Stimulated activated memory B cell treated with anti-CD40 and anti-IgM and Interleukin-4, amounts not matched to agents 10 μg/mL and 1 μg/mL and 100 μg/mL, for 72 hours (primary cell): ENCODE results near the gene DNAH2.

Experiments used
- ATAC-seq: fragments of 150-1000 bp; cut with Tn5 transposase; 2 replicates; pipeline ENCODE4 v1.10.0; 2021
- H3K27ac Mint-ChIP-seq: one replicate; pipeline ENCODE4 v1.8.0; 2022; ENCODE audit warnings: mild to moderate bottlenecking, mixed read lengths
- H3K27me3 Mint-ChIP-seq: one replicate; pipeline ENCODE4 v1.8.0; 2022; ENCODE audit warnings: mixed read lengths
- H3K36me3 Mint-ChIP-seq: one replicate; pipeline ENCODE4 v1.8.0; 2022; ENCODE audit warnings: mixed read lengths
- H3K4me1 Mint-ChIP-seq: one replicate; pipeline ENCODE4 v1.8.0; 2022; ENCODE audit warnings: mixed read lengths
- H3K4me3 Mint-ChIP-seq: one replicate; pipeline ENCODE4 v1.8.0; 2022; ENCODE audit warnings: mild to moderate bottlenecking, moderate library complexity, mixed read lengths
- H3K9me3 Mint-ChIP-seq: one replicate; pipeline ENCODE4 v1.8.0; 2022; ENCODE audit warnings: mixed read lengths

DNAH2 gene

DNA sequence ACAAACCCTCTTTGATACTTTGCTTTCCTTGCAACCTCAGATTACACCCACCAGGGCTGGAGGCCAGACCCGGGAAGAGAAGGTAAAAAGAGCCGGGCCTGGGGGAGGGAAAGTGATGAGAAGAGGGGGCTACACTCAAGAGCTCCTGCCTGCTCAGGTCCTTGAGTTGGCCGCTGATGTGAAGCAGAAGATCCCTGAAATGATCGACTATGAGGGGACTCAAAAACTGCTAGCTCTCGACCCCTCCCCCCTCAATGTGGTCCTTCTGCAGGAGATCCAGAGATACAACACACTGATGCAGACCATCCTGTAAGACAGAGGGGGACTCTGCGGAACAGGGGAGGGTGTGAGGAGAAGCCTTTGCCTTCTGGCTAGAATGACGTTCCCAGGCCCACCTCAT is 113.7 kb downstream of the DNAH2 start:
- no peak overlapping the region for H3K27ac Mint-ChIP-seq
- H3K4me3 Mint-ChIP-seq: no peak overlapping the region
- no peaks in the 10 kb centered on the region for H3K36me3 Mint-ChIP-seq
- H3K4me1 Mint-ChIP-seq: peaks cover 16% of the 10 kb centered on the region
- peaks cover 27% of the 10 kb centered on the region for H3K27me3 Mint-ChIP-seq
- H3K9me3 Mint-ChIP-seq: no peaks in the 10 kb centered on the region
- ATAC-seq: no peak

DNA sequence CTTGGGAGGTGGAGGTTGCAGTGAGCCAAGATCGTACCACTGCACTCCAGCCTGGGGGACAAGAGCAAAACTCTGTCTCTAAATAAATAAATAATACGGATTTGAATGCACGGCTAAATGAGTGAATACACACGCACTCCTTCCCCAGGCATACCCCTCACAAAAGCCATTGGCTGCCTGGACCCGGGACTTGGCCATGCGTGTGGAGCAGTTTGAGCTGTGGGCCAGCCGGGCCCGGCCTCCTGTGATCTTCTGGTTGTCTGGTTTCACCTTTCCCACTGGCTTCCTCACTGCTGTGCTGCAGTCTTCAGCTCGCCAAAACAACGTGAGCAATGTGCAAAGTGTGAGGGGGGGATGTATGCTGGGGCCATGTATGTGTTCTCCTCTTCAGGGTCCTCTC is 114.9 kb downstream of the DNAH2 start:
- Mint-ChIP-seq H3K4me1 (peaks cover 28% of the 10 kb centered on the region), H3K9me3 (no peaks in the 10 kb centered on the region), H3K36me3 (no peaks in the 10 kb centered on the region), H3K4me3 (no peak overlapping the region), H3K27me3 (peaks cover 27% of the 10 kb centered on the region), H3K27ac (no peak overlapping the region)
- ATAC-seq: no peak

DNA sequence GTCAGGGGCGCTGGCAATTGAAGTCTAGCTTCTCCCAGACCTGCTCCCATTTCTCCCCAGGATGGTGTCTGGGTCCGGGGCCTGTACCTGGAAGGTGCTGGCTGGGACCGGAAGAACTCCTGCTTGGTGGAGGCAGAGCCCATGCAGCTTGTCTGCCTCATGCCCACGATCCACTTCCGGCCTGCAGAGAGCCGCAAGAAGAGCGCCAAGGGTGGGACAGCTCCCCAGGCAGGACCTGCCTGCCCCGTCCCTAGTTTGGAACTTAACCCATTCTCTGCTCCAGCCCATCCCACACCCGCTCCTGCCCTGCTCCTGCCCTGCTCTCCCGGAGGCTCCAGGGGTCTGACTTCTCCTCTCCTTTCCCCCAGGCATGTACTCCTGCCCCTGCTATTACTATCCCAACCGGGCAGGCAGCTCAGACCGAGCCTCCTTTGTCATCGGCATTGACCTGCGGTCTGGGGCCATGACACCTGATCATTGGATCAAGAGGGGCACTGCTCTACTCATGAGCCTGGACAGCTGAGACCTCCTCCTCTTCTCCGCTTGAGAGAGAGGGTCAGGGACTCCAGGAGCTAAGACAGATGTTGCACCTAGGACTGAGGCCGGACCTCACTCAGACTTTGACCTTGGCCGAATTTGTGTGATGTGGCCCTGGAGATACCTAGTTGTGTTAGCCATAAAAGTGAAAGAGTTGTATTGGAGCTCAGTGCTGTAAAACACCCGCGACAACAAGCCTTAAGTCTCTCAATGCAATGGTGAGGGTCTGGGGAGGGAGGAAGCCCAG is 115.7 kb downstream of the DNAH2 start:
- no peak for ATAC-seq
- peak overlapping the region; percentile 85 for H3K27ac Mint-ChIP-seq
- H3K9me3 Mint-ChIP-seq: no peaks in the 10 kb centered on the region
- peak overlapping the region; percentile 88 for H3K4me3 Mint-ChIP-seq
- peaks cover 32% of the 10 kb centered on the region for H3K4me1 Mint-ChIP-seq
- peaks cover 27% of the 10 kb centered on the region for H3K27me3 Mint-ChIP-seq
- H3K36me3 Mint-ChIP-seq: no peaks in the 10 kb centered on the region

DNA sequence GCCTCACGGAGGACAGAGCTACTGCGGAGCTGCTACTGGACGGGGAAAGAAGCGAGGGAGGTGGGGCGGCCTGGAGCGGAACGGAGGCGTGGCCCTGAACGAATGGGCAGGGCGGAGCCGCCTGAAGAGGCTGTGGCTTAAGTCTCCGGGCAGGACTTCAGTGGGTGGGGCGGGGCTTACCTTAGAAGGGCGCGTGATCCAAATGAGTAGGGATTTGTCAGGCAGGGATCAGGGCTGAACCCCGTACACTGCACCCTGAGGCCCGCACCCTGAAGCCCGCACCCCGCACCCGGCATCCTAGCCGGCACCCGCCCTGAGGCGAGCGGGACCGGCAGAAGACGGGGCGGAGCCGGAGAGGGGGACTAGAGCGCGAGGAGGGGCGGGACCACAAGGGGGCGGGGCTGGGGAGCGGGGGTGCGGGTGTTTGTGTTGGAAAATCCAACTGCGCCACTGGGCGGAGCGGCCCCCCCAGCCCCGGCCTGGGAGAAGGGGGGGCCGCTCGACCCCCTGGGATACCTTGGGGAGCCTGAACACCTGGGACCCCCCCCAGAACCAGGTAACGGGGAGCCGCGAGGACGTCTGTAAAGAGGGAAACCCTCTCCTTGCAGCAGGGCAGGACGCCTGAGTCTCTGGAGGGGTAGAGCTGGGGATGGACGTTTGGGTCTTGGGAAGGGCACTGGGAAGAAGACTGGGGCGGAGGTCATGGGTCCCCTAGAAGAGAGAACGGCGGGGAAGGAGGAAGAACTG is 116.4 kb downstream of the DNAH2 start, which contains the start of gene KDM6B:
KDM6B (plus strand) TSS at position 423 of the 747 bp plus-strand sequence. CDS start 11,338 bp downstream, outside the sequence.
- Mint-ChIP-seq H3K27ac (peak within 1 kb of the TSS; percentile 85), H3K4me1 (peaks cover 40% of the 10 kb centered on the region), H3K36me3 (no peaks in the 10 kb centered on the region), H3K4me3 (peak within 1 kb of the TSS; percentile 88), H3K27me3 (peaks cover 27% of the 10 kb centered on the region), H3K9me3 (no peaks in the 10 kb centered on the region)
- ATAC-seq: peak; percentile 82

DNA sequence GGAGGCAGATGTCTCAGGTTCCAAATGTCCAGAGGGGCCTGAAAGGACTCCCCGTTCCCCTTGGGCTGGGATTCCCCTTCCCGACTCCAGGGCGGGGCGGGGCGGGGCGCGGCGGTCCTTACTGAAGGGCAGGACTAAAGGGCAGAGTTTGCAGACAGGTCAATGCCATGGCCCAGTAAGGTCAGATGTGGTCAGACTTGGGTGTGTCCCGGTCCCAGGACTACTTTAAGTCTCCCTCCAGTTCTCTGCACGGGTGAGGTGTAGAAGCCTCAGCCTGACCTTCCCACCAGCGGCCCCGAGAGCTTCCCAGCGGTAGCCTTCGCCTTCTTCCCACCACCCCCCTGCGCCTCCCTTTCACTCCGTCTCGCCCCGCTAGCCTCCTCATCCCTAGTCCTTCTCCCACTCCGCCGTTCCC is 117.0 kb downstream of the DNAH2 start:
- Mint-ChIP-seq H3K27me3 (peaks cover 27% of the 10 kb centered on the region), H3K4me3 (peak overlapping the region; percentile 88)

DNA sequence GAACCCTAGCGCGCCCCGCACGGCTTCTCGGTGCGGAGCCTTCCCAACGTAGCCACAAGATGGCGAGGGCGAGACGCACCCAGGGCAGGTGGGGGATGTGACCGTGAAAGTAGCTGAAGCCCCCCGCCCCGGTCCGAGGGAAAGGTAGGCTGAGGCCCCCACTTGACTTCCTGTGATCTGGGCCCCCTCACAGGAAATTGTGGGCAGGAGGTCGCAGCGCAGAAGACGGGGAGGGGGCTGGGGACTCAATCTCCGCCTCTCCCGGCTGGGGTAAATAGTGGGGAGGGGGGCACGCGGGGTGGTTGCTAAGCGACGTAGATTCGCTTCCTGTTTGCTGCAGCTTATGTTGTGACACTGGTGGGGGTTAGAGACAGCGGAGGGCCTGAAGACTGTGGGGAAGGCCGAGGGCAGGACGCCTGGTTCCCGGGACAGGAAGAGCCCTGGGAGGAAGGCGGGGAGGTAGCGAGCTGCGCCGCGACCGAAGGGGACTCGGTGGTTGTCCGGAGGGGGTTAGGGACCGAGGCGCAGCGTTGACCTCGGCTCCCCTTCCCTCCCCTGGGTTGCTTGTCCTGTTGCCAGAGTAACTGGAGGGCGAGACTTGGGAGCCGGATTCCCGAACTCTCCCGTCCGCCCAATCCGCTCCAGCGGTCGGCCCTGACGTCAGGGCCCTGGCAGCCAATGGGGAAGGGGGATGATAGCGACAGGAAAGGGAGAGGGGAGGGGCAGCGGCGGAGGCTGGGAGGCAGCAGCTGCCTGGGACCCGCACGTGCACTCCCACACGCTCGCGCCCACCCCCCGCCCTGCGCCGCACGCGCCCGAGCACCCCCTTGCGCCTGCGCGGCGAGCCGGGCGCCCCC is 117.6 kb downstream of the DNAH2 start:
- Mint-ChIP-seq H3K4me3 (peak overlapping the region; percentile 88), H3K4me1 (peaks cover 51% of the 10 kb centered on the region), H3K9me3 (no peaks in the 10 kb centered on the region), H3K27me3 (peaks cover 27% of the 10 kb centered on the region), H3K27ac (peak overlapping the region; percentile 85), H3K36me3 (no peaks in the 10 kb centered on the region)
- ATAC-seq: peak; percentile 72

More for the DNA sequence above, 117.0 kb downstream of the DNAH2 start:
- H3K27ac Mint-ChIP-seq: peak overlapping the region; percentile 85
- peaks cover 45% of the 10 kb centered on the region for H3K4me1 Mint-ChIP-seq
- H3K36me3 Mint-ChIP-seq: no peaks in the 10 kb centered on the region
- ATAC-seq: peak; percentile 59
- no peaks in the 10 kb centered on the region for H3K9me3 Mint-ChIP-seq

DNA sequence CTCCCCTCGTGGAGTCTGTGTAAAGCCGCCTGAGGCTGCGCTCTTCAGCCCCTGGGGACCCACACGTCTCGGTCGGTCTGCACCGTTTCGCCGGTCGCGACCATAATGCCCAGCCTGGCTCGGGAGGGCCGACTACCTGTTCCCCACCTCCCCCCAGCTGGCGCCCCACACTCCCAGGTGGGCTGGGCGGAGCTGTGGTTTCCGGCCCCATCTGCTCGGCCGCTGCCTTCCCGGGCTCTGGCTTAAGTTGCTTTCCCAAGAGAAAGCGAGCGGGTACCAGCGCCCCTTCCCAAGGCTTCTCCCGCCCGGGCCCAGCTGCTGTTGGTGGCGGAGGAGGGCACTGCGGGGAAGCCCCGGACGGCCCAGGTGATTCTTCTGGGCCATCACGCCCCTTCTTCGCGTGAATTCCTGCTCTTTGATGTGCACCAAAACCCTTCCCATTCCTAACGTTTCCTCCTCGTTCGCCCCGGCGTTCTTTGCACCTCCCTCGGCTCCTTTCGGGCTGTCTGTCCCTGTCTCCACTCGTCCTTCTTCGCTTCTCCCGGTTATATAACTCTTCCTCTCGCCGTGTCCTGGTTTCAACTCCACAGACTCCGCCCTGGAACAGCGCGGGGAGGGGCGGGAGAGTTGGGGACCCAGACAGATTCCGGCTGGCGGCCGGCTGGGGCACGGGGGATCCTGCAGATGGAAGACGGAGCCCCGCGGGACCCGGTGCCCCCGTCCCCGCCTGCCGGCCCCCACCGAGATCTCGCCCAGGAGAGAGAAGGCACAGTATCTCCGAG is 118.5 kb downstream of the DNAH2 start:
- H3K9me3 Mint-ChIP-seq: no peaks in the 10 kb centered on the region
- peak; percentile 63 for ATAC-seq
- no peaks in the 10 kb centered on the region for H3K36me3 Mint-ChIP-seq
- peak overlapping the region; percentile 85 for H3K27ac Mint-ChIP-seq
- H3K27me3 Mint-ChIP-seq: peaks cover 26% of the 10 kb centered on the region
- peak overlapping the region; percentile 88 for H3K4me3 Mint-ChIP-seq
- peaks cover 59% of the 10 kb centered on the region for H3K4me1 Mint-ChIP-seq

DNA sequence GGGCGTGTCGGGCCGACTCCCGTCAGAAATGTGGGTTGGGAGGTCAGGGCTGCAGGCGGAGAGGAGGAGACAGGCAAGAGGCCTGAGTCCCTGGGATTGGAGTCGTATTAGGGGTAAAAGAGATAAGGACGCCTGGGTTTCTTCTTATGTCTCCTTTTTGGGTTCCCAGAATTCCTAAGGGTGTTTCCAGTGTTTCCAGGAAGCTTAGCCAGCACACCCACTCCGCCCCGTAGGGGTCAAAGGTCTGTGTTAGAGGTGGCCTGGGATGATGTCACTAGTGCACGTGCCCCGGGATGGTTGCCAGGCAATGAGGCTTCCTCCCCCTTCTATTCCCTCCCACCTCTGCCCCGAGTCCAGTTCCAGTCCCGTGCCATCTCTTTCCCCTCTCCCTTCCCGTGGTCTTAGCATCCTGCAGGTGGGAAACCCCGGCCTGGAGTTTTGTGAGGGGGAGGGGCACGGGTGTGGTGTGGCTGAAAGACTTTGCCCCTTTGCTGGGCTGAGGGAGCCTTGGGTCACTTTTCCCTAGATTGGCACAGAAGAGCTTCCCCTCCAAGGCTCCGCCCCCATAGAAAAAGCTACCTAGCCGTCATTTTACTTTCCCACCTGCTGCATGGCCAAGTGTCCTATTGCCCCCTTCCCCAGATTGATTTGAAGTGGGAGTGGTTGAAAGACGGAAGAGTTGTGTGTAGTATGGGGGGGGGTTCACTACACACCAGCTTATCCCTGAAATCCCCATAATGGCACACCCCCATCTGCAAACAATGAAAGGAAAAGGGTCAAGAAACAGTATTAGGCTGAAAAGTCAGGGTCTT is 119.3 kb downstream of the DNAH2 start:
- Mint-ChIP-seq H3K9me3 (no peaks in the 10 kb centered on the region), H3K4me3 (peak overlapping the region; percentile 88), H3K4me1 (peaks cover 67% of the 10 kb centered on the region), H3K27ac (peak overlapping the region; percentile 85), H3K27me3 (peaks cover 18% of the 10 kb centered on the region), H3K36me3 (no peaks in the 10 kb centered on the region)
- ATAC-seq: no peak

DNA sequence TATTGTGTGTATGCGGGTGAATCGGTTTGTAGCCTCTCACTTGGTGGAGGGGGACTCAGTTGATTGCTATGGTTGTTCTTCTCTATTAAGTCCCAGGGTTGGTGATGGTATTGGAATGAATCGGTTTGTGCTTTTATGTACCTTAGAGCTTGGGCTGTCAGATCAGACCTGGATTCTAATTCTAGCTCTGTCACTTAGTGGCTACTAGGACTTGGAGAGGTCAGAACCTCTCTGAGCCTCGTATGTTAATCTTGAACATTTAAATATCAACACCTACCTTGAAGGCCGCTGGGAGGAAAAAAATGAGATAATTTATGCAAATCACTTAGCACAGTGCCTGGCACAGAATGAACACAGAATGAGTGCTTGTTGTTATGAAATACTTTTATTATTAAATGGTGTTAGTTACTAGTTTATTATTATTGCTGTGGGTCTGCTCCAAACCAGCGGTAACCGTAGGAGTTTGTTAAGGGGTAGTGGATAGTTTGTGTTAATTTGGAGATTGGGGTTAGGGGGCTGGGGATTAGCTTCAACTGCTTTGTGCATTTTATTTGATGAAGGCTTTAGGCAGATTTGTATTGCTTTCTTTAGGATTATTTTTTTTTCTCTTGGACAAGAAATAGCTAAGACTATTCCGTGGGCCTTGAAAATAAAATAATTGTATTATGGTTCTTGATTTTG is 120.0 kb downstream of the DNAH2 start:
- ATAC-seq: no peak
- Mint-ChIP-seq H3K9me3 (no peaks in the 10 kb centered on the region), H3K27me3 (peaks cover 11% of the 10 kb centered on the region), H3K36me3 (no peaks in the 10 kb centered on the region), H3K4me1 (peaks cover 73% of the 10 kb centered on the region), H3K27ac (peak overlapping the region; percentile 85), H3K4me3 (peak overlapping the region; percentile 88)

DNA sequence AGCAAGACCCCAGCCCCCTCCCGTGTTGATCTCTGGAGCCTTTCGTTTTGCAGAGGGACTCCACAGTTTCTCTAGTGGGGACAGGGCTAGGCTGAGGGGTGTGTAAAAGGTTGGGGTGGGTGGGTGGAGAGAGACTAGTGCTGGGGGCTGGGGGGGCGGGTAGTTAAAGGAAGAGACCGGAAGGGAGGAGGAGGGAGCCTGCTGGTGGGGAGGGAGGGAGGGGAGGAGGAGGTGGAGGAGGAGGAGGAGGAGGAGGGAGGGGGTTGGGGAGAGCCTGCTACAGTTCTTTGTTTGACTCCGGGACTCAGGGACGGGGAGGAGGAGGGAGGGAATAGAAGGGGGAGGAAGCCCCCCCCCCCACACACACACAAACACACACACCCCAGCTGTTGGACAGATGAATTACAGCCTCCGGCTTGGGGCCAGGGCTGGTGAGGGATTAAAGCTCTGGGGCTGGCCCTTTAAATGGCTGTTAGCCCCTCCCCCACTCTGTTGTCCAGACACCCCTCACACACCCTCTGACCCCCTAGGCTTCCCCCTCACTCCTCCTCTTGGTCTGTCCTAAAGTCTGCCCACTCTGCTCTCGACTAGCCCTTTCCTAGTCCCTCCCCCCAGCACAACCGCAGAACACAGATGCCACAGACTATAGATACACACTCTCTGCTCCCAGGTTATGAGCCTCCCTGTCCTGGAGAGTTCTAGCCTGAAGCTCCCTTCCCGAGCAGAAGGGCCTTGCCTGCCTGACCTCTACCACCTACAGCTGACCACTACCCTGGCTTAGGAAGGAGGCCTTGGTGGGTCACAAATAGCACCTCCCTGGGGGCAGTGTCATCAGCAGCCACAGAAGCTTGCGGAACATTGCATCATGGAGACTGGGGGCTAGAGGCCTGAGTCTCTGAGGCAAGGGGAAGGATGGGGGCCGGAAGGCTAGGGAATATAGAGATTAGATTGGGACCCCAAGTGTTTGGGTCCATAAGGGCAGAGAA is 120.8 kb downstream of the DNAH2 start:
- no peak for ATAC-seq
- Mint-ChIP-seq H3K27ac (peak overlapping the region; percentile 85), H3K36me3 (no peaks in the 10 kb centered on the region), H3K27me3 (peaks cover 2% of the 10 kb centered on the region), H3K4me1 (peaks cover 72% of the 10 kb centered on the region), H3K9me3 (no peaks in the 10 kb centered on the region), H3K4me3 (peak overlapping the region; percentile 88)

DNA sequence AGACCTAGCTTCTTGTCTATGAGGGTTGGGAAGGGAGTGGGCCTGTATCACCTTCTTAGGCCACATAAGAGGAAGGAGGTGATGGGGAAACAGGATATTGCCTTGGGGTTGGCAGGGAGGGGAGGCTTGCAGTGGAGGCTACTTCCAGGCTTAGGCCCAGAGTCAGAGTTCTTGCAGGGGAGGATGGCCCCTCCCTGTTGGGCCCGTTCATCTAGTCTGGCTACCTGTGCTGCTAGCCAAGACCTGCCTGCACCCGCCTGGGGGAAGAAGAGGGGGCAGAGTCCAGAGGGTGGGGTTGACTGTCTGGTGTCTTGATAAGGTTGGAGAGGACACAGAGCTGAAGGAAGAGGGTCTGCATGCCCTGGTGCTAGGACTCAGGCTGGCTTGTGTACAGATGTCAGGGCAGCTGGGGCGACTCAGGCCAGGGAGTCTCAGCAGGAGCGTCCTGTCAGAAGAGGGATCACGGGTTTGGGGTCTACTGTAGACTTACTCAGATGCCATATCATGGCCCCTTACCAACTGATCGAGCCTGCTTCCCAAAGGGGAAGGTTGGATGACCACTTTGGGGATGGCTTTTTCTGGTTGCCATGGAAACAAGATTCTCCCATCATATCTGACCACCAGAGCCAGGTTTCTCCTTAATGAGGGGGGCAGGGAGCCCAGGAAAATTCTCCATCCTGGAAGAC is 121.8 kb downstream of the DNAH2 start:
- H3K27me3 Mint-ChIP-seq: no peaks in the 10 kb centered on the region
- H3K4me1 Mint-ChIP-seq: peaks cover 65% of the 10 kb centered on the region
- ATAC-seq: no peak
- no peaks in the 10 kb centered on the region for H3K9me3 Mint-ChIP-seq
- H3K27ac Mint-ChIP-seq: peak overlapping the region; percentile 62
- H3K36me3 Mint-ChIP-seq: no peaks in the 10 kb centered on the region
- H3K4me3 Mint-ChIP-seq: no peak overlapping the region

DNA sequence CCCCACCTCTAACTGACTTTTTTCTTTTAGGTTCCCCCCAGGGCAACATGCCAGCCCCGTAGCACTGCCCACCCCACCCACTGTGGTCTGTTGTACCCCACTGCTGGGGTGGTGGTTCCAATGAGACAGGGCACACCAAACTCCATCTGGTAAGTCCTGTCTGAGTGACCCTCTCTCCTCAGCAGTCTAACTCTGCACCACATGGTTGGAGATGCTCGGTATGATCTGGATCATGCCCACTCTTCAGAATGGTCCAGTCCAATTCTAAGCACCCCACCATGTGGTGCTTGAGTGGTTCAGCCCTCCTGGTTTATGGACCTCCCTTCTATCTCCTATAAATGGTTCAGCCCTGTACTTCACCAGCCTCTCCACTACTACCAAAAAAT is 122.3 kb downstream of the DNAH2 start:
- H3K27me3 Mint-ChIP-seq: no peaks in the 10 kb centered on the region
- no peaks in the 10 kb centered on the region for H3K36me3 Mint-ChIP-seq
- H3K27ac Mint-ChIP-seq: peak overlapping the region; percentile 96
- peaks cover 65% of the 10 kb centered on the region for H3K4me1 Mint-ChIP-seq
- peak overlapping the region; percentile 10 for H3K4me3 Mint-ChIP-seq
- H3K9me3 Mint-ChIP-seq: no peaks in the 10 kb centered on the region
- ATAC-seq: no peak
